HG03060 (cell line): ENCODE results near the gene GNA12.
"Not testable (repeated sequence)": the region's sequence is repeated elsewhere in the genome, so short reads cannot be mapped to it uniquely, and the experiment has no call there.

Experiments used
- ATAC-seq: cut with Tn5 transposase; IDR thresholded peaks from one replicate; pipeline ENCODE4 v1.9.1; 2021; ENCODE audit warnings: low read depth, moderate number of reproducible peaks; ENCODE audit not compliant: unreplicated experiment

Gene GNA12

GRCh38 chr7:2705371-2706096 is 138.6 kb downstream of the GNA12 start:
- ATAC-seq = no peak

GRCh38 chr7:2702594-2702957 is 141.5 kb downstream of the GNA12 start:
- ATAC-seq = no peak

DNA sequence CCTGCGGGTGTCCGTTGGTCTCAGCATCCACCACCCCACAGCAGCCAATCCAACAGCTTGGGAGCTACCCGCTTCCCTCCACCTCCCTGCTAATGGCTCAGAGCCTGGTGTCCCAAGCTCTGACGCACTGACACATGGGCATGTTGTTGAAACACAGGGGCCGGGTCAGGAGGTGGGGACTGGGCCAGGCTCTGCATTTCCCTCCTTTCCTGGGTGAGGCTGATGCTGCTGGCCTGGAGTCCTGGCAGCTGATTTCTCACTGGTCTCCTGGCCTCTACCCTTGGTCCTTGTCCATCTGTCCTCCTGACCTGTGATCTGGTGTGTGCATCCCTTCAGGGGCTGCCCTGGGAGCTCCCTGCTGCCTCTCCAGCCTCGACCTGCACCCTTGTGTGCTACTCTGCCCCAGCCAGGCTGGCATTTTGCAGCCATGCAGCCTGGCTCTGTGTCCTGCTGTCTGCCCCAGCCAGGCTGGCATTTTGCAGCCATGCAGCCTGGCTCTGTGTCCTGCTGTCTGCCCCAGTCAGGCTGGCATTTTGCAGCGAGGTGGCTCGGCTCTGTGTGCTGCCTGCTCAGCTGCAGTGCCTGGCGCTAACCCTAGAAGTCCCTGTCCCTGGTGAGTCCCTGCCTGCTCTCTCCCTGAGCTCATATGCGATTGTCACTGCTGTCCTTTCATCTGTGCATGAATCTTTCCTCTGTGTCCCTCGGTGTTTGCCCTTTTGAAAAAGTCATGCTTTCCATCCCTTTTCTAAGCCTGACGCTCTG is 142.1 kb downstream of the GNA12 start:
- ATAC-seq = no peak

DNA sequence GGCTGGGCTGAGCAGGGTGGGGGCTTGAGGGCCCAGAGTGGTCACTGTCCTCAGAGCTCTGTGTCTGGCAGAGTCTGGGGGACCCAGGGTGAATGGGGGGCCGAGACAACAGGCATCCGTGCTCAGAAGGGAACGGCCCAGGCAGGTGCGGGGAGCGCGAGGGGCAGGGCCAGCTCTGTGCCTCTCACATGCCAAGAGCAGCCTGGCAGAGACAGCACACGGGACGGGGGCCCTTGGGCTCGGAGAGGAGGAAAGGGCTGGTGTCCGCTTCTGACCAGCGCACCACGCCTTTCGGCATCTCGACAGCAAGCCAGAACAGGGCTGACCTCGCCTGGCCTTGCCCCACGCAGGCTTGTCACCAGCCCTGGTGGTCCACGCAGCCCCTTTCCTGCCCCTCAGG is 142.7 kb downstream of the GNA12 start:
- ATAC-seq = no peak

DNA sequence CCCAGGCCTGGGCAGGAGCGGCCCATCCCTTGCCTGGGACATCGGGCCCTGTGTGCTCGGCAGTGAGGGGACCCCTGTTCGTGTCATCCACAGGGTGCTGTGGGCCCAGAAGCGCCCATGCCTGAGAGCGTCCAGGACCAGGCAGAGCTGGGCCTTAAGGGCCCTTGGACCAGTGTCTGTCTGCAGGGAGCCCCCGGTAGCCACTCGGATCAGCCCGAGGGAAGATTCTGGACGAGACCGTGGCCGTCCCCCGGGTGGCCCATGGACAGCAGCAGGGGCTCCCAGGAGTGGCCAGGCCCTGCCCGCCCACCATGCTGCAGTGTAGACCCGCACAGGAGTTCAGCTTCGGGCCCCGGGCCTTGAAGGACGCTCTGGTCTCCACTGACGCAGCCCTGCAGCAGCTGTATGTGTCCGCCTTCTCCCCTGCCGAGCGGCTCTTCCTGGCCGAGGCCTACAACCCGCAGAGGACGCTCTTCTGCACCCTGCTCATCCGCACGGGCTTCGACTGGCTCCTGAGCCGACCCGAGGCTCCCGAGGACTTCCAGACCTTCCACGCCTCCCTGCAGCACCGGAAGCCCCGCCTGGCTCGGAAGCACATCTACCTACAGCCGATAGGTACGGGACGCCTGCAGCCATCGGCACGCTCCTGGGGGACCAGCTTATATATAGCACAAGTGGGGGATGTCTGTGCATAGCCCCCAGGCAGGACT is 143.8 kb downstream of the GNA12 start:
- no peak for ATAC-seq

DNA sequence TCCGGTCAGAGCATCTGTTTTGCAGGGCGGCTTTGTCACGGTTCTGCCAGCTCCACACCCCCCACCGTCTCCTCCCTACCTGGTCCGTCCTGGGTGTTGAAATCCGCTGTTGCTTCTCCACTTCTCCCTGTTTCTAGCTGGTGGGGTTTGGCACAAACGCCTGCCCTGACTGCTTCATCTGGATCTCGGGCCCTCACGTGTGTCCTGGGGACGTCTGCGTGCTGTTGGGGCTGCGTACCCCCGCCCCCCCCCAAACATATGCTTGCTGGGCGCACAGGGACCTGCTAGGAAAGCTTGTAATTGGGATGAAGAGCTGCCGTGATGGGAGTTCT is 144.9 kb downstream of the GNA12 start:
- ATAC-seq = no peak

GRCh38 chr7:2698581-2699288 is 145.4 kb downstream of the GNA12 start:
- ATAC-seq = peak; percentile 91

DNA sequence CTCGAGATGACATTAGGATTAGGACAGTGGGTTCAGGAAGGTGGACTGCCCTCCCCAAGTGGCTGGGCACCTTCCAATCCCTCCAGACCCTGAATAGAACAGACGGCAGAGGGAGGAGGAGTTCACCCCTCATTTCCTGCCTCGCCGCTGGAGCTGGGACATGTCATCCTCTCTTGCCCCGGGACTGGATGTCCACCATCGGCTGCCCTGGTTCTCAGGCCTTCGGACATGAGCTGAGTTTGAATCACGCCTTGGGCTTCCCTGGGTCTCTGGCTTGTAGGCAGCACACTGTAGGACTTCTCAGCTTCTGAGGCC is 150.0 kb downstream of the GNA12 start:
- ATAC-seq = not testable (repeated sequence)

DNA sequence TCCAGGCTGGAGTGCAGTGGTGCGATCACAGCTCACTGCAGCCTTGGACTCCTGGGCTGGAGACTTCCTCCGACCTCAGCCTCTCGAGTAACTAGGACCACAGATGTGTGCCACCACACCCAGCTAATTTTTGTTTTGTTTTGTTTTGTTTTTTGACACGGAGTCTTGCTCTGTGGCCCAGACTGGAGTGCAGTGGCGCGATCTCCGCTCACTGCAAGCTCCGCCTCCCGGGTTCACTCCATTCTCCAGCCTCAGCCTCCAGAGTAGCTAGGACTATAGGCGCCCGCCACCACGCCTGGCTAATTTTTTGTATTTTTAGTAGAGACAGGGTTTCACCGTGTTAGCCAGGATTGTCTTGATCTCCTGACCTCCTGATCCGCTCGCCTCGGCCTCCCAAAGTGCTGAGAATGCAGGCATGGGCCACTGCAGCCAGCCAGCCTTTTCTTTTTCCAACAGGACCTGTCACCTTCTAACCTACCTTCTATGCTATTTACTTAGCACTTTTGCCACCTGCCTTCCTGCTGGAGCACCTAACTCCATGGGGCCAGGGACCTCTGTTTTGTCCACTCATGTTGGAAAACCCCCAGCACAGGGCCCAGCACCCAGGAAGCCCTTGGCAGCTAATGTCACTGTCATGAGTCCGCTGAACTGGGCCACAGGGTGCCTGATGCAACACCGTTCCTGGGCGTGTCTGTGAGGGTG is 150.5 kb downstream of the GNA12 start:
- ATAC-seq = not testable (repeated sequence)

DNA sequence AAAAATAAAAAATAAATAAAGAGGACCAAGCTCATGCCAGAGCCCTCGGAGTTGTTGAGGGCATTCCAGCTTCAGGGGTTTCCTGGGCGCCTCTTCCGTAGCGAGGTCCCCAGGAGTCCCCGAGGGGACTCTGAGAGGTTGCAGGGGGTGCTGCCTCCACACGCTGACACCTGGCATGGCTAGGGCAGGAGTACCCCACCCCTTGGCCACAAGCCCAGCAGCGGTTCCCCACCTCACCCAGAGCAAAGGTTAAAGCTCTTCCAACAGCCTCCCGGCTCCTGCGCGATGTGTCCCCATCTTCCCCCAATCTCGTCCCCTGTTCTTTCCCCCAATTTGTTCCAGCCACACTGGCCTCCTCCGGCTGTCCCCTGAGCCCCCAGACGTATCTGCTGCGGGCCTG is 151.6 kb downstream of the GNA12 start:
- ATAC-seq = no peak

DNA sequence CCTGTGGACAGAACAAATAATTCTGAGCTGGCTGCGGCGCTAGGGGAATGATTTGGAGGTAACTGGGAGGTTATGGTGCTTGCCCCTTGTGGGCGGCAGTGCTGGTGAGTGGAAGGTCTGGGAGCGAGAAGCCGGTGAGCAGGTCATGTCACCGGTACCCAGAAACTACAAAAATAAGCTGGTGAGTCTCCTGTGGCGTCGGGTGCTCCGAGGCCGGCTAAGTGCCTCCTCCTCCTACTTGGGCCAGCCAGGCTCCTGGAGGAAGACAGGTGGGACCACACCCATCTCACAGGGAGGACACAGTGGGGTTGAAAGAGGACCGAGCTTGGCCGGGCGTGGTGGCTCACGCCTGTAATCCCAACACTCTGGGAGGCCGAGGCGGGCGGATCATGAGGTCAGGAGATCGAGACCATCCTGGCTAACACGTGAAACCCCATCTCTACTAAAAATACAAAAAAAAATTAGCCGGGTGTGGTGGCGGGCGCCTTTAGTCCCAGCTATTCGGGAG is 152.1 kb downstream of the GNA12 start:
- not testable (repeated sequence) for ATAC-seq

GRCh38 chr7:2691011-2691707 is 152.9 kb downstream of the GNA12 start:
- ATAC-seq = no peak

GRCh38 chr7:2689951-2690705 is 154.0 kb downstream of the GNA12 start:
- ATAC-seq = no peak

DNA sequence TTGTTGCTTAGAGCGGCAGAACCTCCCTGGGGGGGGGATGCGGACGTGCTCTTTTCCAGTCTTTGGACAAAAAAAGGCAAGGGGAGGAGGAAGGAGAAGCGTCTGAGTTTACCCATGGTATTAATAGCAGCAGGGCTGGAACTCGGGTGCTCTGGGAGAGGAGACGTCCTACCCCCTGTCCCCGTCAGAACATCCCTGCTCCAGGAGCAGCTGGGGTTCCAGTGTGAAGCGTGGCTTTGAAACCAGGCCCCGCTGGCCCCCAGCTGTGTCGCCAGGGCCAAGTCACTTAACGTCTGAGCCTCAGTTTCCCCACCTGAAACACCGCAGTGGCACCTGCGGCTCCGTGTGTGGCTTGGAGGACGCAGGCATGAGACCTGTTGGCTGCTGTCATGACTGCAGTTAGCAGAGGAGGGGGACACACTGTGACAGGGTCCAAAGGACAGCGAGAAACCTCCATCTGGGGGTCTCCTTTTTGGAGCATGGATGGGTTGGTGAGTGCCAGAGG is 154.7 kb downstream of the GNA12 start:
- no peak for ATAC-seq

DNA sequence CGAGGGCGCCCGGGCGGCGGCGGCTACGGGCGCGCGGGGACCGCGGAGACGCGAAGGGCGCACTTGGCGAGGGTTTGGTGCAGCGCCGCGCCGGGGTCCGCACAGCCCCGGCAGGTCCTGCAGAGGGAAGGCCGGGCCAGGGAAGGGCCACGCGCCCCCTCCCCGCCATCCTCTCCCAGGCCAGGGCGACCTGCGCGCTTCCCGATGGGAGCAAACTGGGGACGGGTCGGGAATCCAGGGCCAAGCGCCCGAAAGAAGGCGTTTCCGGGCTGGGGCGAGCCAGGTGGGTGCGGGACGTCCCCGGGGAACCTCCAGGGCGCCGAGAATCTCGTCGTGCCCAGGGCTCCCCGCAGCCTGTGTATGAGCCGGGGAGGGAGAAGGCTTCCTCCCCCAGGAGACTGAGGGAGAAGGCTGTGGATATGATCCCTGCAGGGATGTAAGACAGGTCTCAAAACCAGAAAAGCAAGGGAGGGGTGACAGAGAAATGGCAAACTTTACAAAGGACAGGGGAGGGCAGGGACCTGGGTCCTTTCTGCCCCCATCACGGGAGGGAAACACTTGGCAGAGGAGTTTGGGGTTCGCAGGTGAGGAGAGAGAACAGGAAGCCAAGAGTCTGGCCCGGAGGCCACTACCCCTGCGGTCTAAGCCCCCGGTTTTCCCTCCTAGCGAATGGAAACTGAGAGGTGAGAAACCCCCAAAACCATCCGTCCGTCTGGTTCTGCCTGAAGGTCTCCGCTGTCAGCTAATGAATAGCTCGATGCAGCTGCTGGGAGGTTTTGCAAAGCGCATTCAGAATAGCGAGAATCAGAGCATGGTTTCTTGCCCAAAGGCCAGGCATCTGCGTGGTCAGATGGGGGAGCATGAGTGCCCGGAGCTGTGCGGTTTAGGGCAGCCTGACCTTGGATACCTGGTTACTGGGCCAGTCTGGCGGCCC is 155.4 kb downstream of the GNA12 start:
- ATAC-seq = peak; percentile 63

DNA sequence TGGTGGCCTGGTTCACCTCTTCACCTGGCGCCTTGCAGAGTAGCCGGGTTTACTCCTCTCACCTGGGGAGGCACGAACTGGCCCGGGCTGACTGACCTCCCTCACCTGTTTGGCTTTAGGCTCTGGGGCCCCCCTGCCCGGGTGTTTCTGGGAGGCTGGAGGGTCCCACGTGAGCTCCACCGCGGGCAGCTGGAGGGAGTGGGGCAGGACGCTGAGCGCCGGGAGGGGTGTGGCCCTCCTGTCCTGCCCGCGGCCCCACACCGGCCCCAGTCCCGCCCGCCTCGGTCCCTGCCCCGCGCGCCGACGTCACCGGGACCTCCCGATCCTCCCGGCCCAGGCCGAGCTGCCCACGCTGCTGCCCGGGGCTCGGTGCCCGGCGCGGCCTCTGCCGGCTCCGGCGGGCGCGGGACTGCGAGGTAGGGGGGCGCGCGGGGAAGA is 156.2 kb downstream of the GNA12 start, which contains the start of gene AMZ1:
Gene AMZ1, plus strand, starts transcription at position 322 of the 438 bp plus-strand sequence. CDS start 12,250 bp downstream, outside the sequence.
- ATAC-seq = no peak

GRCh38 chr7:2687338-2687869 is 156.7 kb downstream of the GNA12 start:
- ATAC-seq = no peak
